GM10847 (cell line): ENCODE data around the gene SERPINC1.

Experiments
- POLR2A ChIP-seq: IDR thresholded peaks from 2 replicates; pipeline ENCODE4 v1.6.1; 2011; ENCODE audit not compliant: insufficient read length; ENCODE audit errors: extremely low read depth

The SERPINC1 gene

GRCh38 chr1:173917149-173917548, at the start of gene SERPINC1:
TSS of gene SERPINC1 (minus strand) at chr1:173917327. CDS start at chr1:173917259, 68 bp downstream.
- no peak for TF ChIP-seq POLR2A

GRCh38 chr1:173963477-173963876, 46.4 kb upstream of the SERPINC1 start:
- no peak for TF ChIP-seq POLR2A

GRCh38 chr1:173960625-173961024, 43.5 kb upstream of the SERPINC1 start:
- TF ChIP-seq POLR2A: no peak

- TF ChIP-seq POLR2A: no peak
Observed at GRCh38 chr1:173954179-173954578, 37.1 kb upstream of the SERPINC1 start.

- no peak for TF ChIP-seq POLR2A
Observed at GRCh38 chr1:173948594-173948993, 31.5 kb upstream of the SERPINC1 start.

- no peak for TF ChIP-seq POLR2A
Observed at GRCh38 chr1:173946380-173946921, 29.3 kb upstream of the SERPINC1 start.

GRCh38 chr1:173937062-173937461, 19.9 kb upstream of the SERPINC1 start:
- no peak for TF ChIP-seq POLR2A

- no peak for TF ChIP-seq POLR2A
Observed at GRCh38 chr1:173934440-173934839, 17.3 kb upstream of the SERPINC1 start.

GRCh38 chr1:173925306-173926242, 8.4 kb upstream of the SERPINC1 start:
- TF ChIP-seq POLR2A: no peak

- no peak for TF ChIP-seq POLR2A
Observed at GRCh38 chr1:173920861-173921260, 3.7 kb upstream of the SERPINC1 start.

GRCh38 chr1:173917635-173918493, 737 bp upstream of the SERPINC1 start:
- no peak for TF ChIP-seq POLR2A

GRCh38 chr1:173916667-173917066, 460 bp downstream of the SERPINC1 start:
- TF ChIP-seq POLR2A: no peak

- TF ChIP-seq POLR2A: no peak
Observed at GRCh38 chr1:173915596-173915995, 1.5 kb downstream of the SERPINC1 start.

GRCh38 chr1:173914366-173914871, 2.7 kb downstream of the SERPINC1 start:
- no peak for TF ChIP-seq POLR2A

- TF ChIP-seq POLR2A: no peak
Observed at GRCh38 chr1:173913111-173913510, 4.0 kb downstream of the SERPINC1 start.
